H9 (cell line): ENCODE results near the gene CNPY2. TPM values are rescaled to one million over a fixed set of nuclear protein-coding genes. Genes with fewer than 3 reads are reported as not detected.

Experiments used
- DNase-seq: peaks from one replicate; pipeline ENCODE4 v3.0.0-alpha.2; 2017
- H2AFZ ChIP-seq: one replicate; pipeline ENCODE4 v1.6.1; 2013; ENCODE audit warnings: mild to moderate bottlenecking, low read length, control low read depth, moderate library complexity
- H2AK5ac ChIP-seq: 2 replicates; pipeline ENCODE4 v1.6.1; 2013; ENCODE audit warnings: low read length, control low read depth, mixed read lengths; ENCODE audit not compliant: insufficient read length
- H2BK120ac ChIP-seq: one replicate; pipeline ENCODE4 v1.6.1; 2013; ENCODE audit warnings: low read depth, mild to moderate bottlenecking, low read length, control low read depth, inconsistent platforms; ENCODE audit not compliant: poor library complexity, severe bottlenecking
- H2BK12ac ChIP-seq: 2 replicates; pipeline ENCODE4 v1.6.1; 2013; ENCODE audit warnings: low read length, control low read depth, mixed read lengths, low read depth; ENCODE audit not compliant: insufficient read length
- H2BK15ac ChIP-seq: 2 replicates; pipeline ENCODE4 v1.6.1; 2013; ENCODE audit warnings: low read depth, low read length, control low read depth
- H2BK20ac ChIP-seq: one replicate; pipeline ENCODE4 v1.6.1; 2013; ENCODE audit warnings: low read depth, mild to moderate bottlenecking, low read length, control low read depth, inconsistent platforms; ENCODE audit not compliant: poor library complexity, severe bottlenecking
- H2BK5ac ChIP-seq: 2 replicates; pipeline ENCODE4 v1.6.1; 2013; ENCODE audit warnings: low read length, control low read depth, mixed read lengths; ENCODE audit not compliant: insufficient read length
- H3K14ac ChIP-seq: 2 replicates; pipeline ENCODE4 v1.6.1; 2013; ENCODE audit warnings: low read length, control low read depth; ENCODE audit not compliant: insufficient read depth
- H3K18ac ChIP-seq: 2 replicates; pipeline ENCODE4 v1.6.1; 2013; ENCODE audit warnings: low read depth, mild to moderate bottlenecking, mixed read lengths, low read length, control low read depth; ENCODE audit not compliant: insufficient read length
- H3K23ac ChIP-seq: 2 replicates; pipeline ENCODE4 v1.6.1; 2013; ENCODE audit warnings: low read length, control low read depth, mixed read lengths, low read depth; ENCODE audit not compliant: insufficient read length
- H3K23me2 ChIP-seq: 2 replicates; pipeline ENCODE4 v1.6.1; 2013; ENCODE audit warnings: low read depth, mild to moderate bottlenecking, mixed read lengths, low read length, control low read depth; ENCODE audit not compliant: insufficient read length, poor library complexity, severe bottlenecking
- H3K27ac ChIP-seq: 2 replicates; pipeline ENCODE4 v1.5.1; 2013; ENCODE audit warnings: low read length, control low read depth, mixed read lengths, low read depth; ENCODE audit not compliant: insufficient read length
- H3K27me3 ChIP-seq: 2 replicates; pipeline ENCODE4 v1.6.1; 2013; ENCODE audit warnings: low read length, control low read depth, inconsistent platforms; ENCODE audit not compliant: insufficient read depth
- H3K4ac ChIP-seq: 2 replicates; pipeline ENCODE4 v1.6.1; 2013; ENCODE audit warnings: low read depth, mild to moderate bottlenecking, control low read depth, inconsistent platforms, low read length, moderate library complexity
- H3K4me1 ChIP-seq: 2 replicates; pipeline ENCODE4 v1.6.1; 2013; ENCODE audit warnings: low read length, control low read depth, inconsistent platforms; ENCODE audit not compliant: insufficient read depth
- H3K4me2 ChIP-seq: 2 replicates; pipeline ENCODE4 v1.6.1; 2013; ENCODE audit warnings: low read length, control low read depth, mixed read lengths; ENCODE audit not compliant: insufficient read length, insufficient read depth
- H3K56ac ChIP-seq: 2 replicates; pipeline ENCODE4 v1.6.1; 2013; ENCODE audit warnings: low read depth, mild to moderate bottlenecking, mixed read lengths, low read length, control low read depth; ENCODE audit not compliant: insufficient read length
- H3K79me1 ChIP-seq: 2 replicates; pipeline ENCODE4 v1.6.1; 2013; ENCODE audit warnings: low read depth, mild to moderate bottlenecking, moderate library complexity, low read length, control low read depth, inconsistent platforms; ENCODE audit not compliant: insufficient read depth, poor library complexity, severe bottlenecking
- H3K79me2 ChIP-seq: 2 replicates; pipeline ENCODE4 v1.6.1; 2013; ENCODE audit warnings: low read length, control low read depth, inconsistent platforms; ENCODE audit not compliant: insufficient read depth
- H3K9ac ChIP-seq: 2 replicates; pipeline ENCODE4 v1.6.1; 2013; ENCODE audit warnings: low read length, control low read depth, mixed read lengths; ENCODE audit not compliant: insufficient read length; ENCODE audit errors: extremely low read depth
- H3K9me3 ChIP-seq: one replicate; pipeline ENCODE4 v1.6.1; 2013; ENCODE audit warnings: low read depth, low read length, inconsistent platforms; ENCODE audit not compliant: control insufficient read depth
- H3T11ph ChIP-seq: one replicate; pipeline ENCODE4 v1.6.1; 2013; ENCODE audit warnings: mild to moderate bottlenecking, low read length, control low read depth, inconsistent platforms
- H4K20me1 ChIP-seq: one replicate; pipeline ENCODE4 v1.6.1; 2013; ENCODE audit not compliant: control insufficient read depth, insufficient read length, insufficient read depth
- H4K5ac ChIP-seq: 2 replicates; pipeline ENCODE4 v1.6.1; 2013; ENCODE audit warnings: low read depth, mild to moderate bottlenecking, mixed read lengths, low read length, control low read depth; ENCODE audit not compliant: insufficient read length
- H4K8ac ChIP-seq: replicated peaks from 2 replicates; pipeline ENCODE4 v1.6.1; 2013; ENCODE audit warnings: low read length, control low read depth, mixed read lengths, low read depth; ENCODE audit not compliant: insufficient read length
- H4K91ac ChIP-seq: 2 replicates; pipeline ENCODE4 v1.6.1; 2013; ENCODE audit warnings: low read depth, mild to moderate bottlenecking, moderate library complexity, mixed read lengths, low read length, control low read depth; ENCODE audit not compliant: insufficient read length
- H3K27ac Mint-ChIP-seq, 3 experiments: 2 replicates in 2 of 3; 3 replicates in 1 of 3; pipeline ENCODE4 v1.8.0; 2020 to 2021; ENCODE audit warnings: mixed read lengths in 3 of 3, mild to moderate bottlenecking in 1 of 3, moderate library complexity in 1 of 3
- H3K27me3 Mint-ChIP-seq: 2 replicates; pipeline ENCODE4 v1.8.0; 2021; ENCODE audit warnings: low read depth, mild to moderate bottlenecking, moderate library complexity, mixed read lengths
- H3K36me3 Mint-ChIP-seq, 3 experiments: 2 replicates in 2 of 3; 3 replicates in 1 of 3; pipeline ENCODE4 v1.8.0; 2020 to 2021; ENCODE audit warnings: low read depth in 3 of 3, mixed read lengths in 3 of 3; ENCODE audit not compliant: insufficient read depth in 1 of 3
- H3K4me1 Mint-ChIP-seq, 2 experiments: 2 replicates each; pipeline ENCODE4 v1.8.0; 2020; ENCODE audit warnings: mixed read lengths in 2 of 2
- H3K4me3 Mint-ChIP-seq, 2 experiments: 2 replicates in 1 of 2; 3 replicates in 1 of 2; pipeline ENCODE4 v1.8.0; 2020 to 2021; ENCODE audit warnings: mild to moderate bottlenecking in 2 of 2, mixed read lengths in 2 of 2, moderate library complexity in 1 of 2
- H3K9me3 Mint-ChIP-seq, 2 experiments: 2 replicates in 1 of 2; 3 replicates in 1 of 2; pipeline ENCODE4 v1.8.0; 2020; ENCODE audit warnings: mild to moderate bottlenecking in 2 of 2, mixed read lengths in 2 of 2, moderate library complexity in 1 of 2
- CTCF ChIP-seq: fragments of 200-600 bp; sonication (generic); conservative IDR thresholded peaks from 3 replicates; pipeline ENCODE4 v1.8.0; 2021; ENCODE audit warnings: antibody characterized with exemption, mild to moderate bottlenecking
- WGBS: extraction: QIAGEN DNeasy Blood & Tissue Kit; methylation state at CpG from one replicate; pipeline ENCODE4 v1.1.7; 2013; ENCODE audit warnings: missing lambda C conversion rate, low lambda C conversion rate, mixed read lengths; ENCODE audit not compliant: insufficient read length; ENCODE audit errors: extremely low coverage; 5-methylcytosine and 5-hydroxymethylcytosine counted together
- total RNA-seq: library from RNA; stranded (reverse); gene quantifications from 2 replicates; pipeline ENCODE4 v1.2.1, GENCODE V29; 2021

The CNPY2 gene
- total RNA-seq, 1 experiment from 2014 or later = 221 TPM

- H3K27ac Mint-ChIP-seq = no peak overlapping the region
- H3K4me1 ChIP-seq = no peaks in the 10 kb centered on the region
- no peak for TF ChIP-seq CTCF
- H3K23ac ChIP-seq = no peak overlapping the region
- H3T11ph ChIP-seq = no peak overlapping the region
- no peak overlapping the region for H2AFZ ChIP-seq
- no peak for DNase-seq
- H3K27me3 Mint-ChIP-seq = peaks cover 2% of the 10 kb centered on the region; the same call in 1 of the 2 replicates
- WGBS = no CpG with 5 or more reads among the region's 5 CpGs
- H3K9me3 ChIP-seq = no peaks in the 10 kb centered on the region
- H2AK5ac ChIP-seq = no peak overlapping the region
- no peak overlapping the region for H2BK20ac ChIP-seq
- H2BK15ac ChIP-seq = no peak overlapping the region
- no peak overlapping the region for H4K8ac ChIP-seq
- H2BK5ac ChIP-seq = no peak overlapping the region
- no peak overlapping the region for H2BK120ac ChIP-seq
- peaks cover under 1% of the 10 kb centered on the region for H3K23me2 ChIP-seq
- no peak overlapping the region for H3K56ac ChIP-seq
- H3K4me3 Mint-ChIP-seq = no peak overlapping the region
- no peaks in the 10 kb centered on the region; a peak in 1 of 5 replicates for H3K9me3 Mint-ChIP-seq
- H3K36me3 Mint-ChIP-seq = 0 out of 7 replicates have a peak, but pooled peaks cover 0 to 2% (median under 1%) of the 10 kb centered on the region in 3 experiments
- no peak overlapping the region for H3K4me2 ChIP-seq
- H3K27ac ChIP-seq = no peak overlapping the region
- H3K14ac ChIP-seq = no peak overlapping the region
- H3K9ac ChIP-seq = no peak overlapping the region
- H3K4me1 Mint-ChIP-seq = peaks cover 17 to 20% of the 10 kb centered on the region in 2 experiments
- H4K5ac ChIP-seq = no peak overlapping the region
- H3K79me1 ChIP-seq = no peaks in the 10 kb centered on the region
- H4K91ac ChIP-seq = no peak overlapping the region
- no peak overlapping the region for H3K18ac ChIP-seq
- H3K4ac ChIP-seq = no peak overlapping the region
- H3K79me2 ChIP-seq = no peaks in the 10 kb centered on the region
- no peaks in the 10 kb centered on the region for H4K20me1 ChIP-seq
- no peak overlapping the region for H2BK12ac ChIP-seq
- no peaks in the 10 kb centered on the region for H3K27me3 ChIP-seq
Measured at GRCh38 chr12:56261503-56262232, 54.1 kb downstream of the CNPY2 start.
